B cell (primary cell): ENCODE data around the gene PRDM15. TPM values are rescaled to one million over a fixed set of nuclear protein-coding genes. Genes with fewer than 3 reads are reported as not detected.

Experiments
- ATAC-seq: fragments of 200-7000 bp; cut with Tn5 transposase; one replicate; pipeline ENCODE4 v1.10.0; 2021; ENCODE audit warnings: low read depth, mild to moderate bottlenecking, moderate number of reproducible peaks, moderate library complexity
- CTCF ChIA-PET: fragments of 350-600 bp; sonication (Branson Sonifier 250); formaldehyde crosslinking; loops from one replicate; lab custom pipeline; 2021; ENCODE audit warnings: antibody characterized with exemption, inconsistent platforms; lab: Charles Lee
- POLR2A ChIA-PET: fragments of 350-600 bp; sonication (Branson Sonifier 250); formaldehyde crosslinking; loops from one replicate; lab custom pipeline; 2021; ENCODE audit warnings: antibody characterized with exemption; lab: Charles Lee
- DNase-seq: peaks from one replicate; pipeline ENCODE4 v3.0.0; 2013
- H2AFZ ChIP-seq: 2 replicates; pipeline ENCODE4 v1.6.1; 2012; ENCODE audit warnings: mild to moderate bottlenecking, low read depth, low read length; ENCODE audit not compliant: insufficient read depth, poor library complexity, severe bottlenecking
- H3K27ac ChIP-seq, 2 donors: 1 replicate in 1 of 2; 2 replicates in 1 of 2; pipeline ENCODE4 v1.5.1; 2012 to 2013; ENCODE audit warnings: low read length in 2 of 2, mild to moderate bottlenecking in 2 of 2, moderate library complexity in 1 of 2
- H3K27me3 ChIP-seq, 4 experiments: fragments of 200-600 bp in 1 of 4; sonication (generic) in 1 of 4; replicated peaks in 1 of 4; 1 replicate in 2 of 4; 2 replicates in 2 of 4; pipeline versions ENCODE4 v1.6.1 to v1.7.0; 2013 to 2016; ENCODE audit warnings: low read length in 3 of 4, mild to moderate bottlenecking in 2 of 4, mixed read lengths in 1 of 4, moderate library complexity in 1 of 4; ENCODE audit not compliant: insufficient read depth in 4 of 4, control insufficient read depth in 3 of 4; ENCODE audit errors: control extremely low read depth in 1 of 4
- H3K36me3 ChIP-seq, 2 experiments: replicated peaks in 1 of 2; 1 replicate in 1 of 2; 2 replicates in 1 of 2; pipeline versions ENCODE4 v1.6.1 to v1.7.1; 2013; ENCODE audit warnings: low read length in 1 of 2; ENCODE audit not compliant: insufficient read depth in 2 of 2, control insufficient read depth in 1 of 2; ENCODE audit errors: control extremely low read depth in 1 of 2, extremely low read depth in 1 of 2
- H3K4me1 ChIP-seq, 2 donors: fragments of 200-600 bp in 1 of 2; sonication (generic) in 1 of 2; 1 replicate in 1 of 2; 2 replicates in 1 of 2; pipeline versions ENCODE4 v1.5.1 to v1.6.1; 2013 to 2017; ENCODE audit warnings: low read length in 2 of 2; ENCODE audit not compliant: control insufficient read depth in 2 of 2, insufficient read depth in 2 of 2
- H3K4me2 ChIP-seq: replicated peaks from 2 replicates; pipeline ENCODE3; 2012; ENCODE audit warnings: mild to moderate bottlenecking, low read depth, low read length; ENCODE audit not compliant: poor library complexity, severe bottlenecking
- H3K4me3 ChIP-seq, 5 experiments: fragments of 200-600 bp in 1 of 5; sonication (generic) in 1 of 5; 1 replicate in 3 of 5; 2 replicates in 2 of 5; pipeline versions ENCODE4 v1.5.1 to v1.7.0; 2011 to 2016; ENCODE audit warnings: low read length in 4 of 5, mild to moderate bottlenecking in 4 of 5, low read depth in 2 of 5, control low read depth in 1 of 5, moderate library complexity in 1 of 5; ENCODE audit not compliant: insufficient read depth in 1 of 5; ENCODE audit errors: control extremely low read depth in 1 of 5, extremely low read depth in 1 of 5
- H3K79me2 ChIP-seq: fragments of 200-600 bp; sonication (generic); one replicate; pipeline ENCODE4 v1.6.0; 2016; ENCODE audit warnings: low read length; ENCODE audit not compliant: control insufficient read depth, insufficient read depth
- H3K9ac ChIP-seq: fragments of 200-600 bp; sonication (generic); 2 replicates; pipeline ENCODE4 v1.6.1; 2017; ENCODE audit warnings: mild to moderate bottlenecking, low read length, moderate library complexity
- H3K9me3 ChIP-seq, 3 donors: one replicate each; pipeline versions ENCODE4 v1.6.1 to v1.7.1; 2013; ENCODE audit warnings: low read length in 2 of 3; ENCODE audit not compliant: control insufficient read depth in 2 of 3, insufficient read depth in 1 of 3; ENCODE audit errors: control extremely low read depth in 1 of 3
- H4K20me1 ChIP-seq: 2 replicates; pipeline ENCODE4 v1.6.0; 2012; ENCODE audit warnings: mild to moderate bottlenecking, low read length; ENCODE audit not compliant: insufficient read depth, control insufficient read depth, poor library complexity, severe bottlenecking
- H3K27ac Mint-ChIP-seq: one replicate; pipeline ENCODE4 v1.8.0; 2021; ENCODE audit warnings: mixed read lengths
- H3K27me3 Mint-ChIP-seq: one replicate; pipeline ENCODE4 v1.8.0; 2021; ENCODE audit warnings: mixed read lengths
- H3K4me1 Mint-ChIP-seq: one replicate; pipeline ENCODE4 v1.8.0; 2021; ENCODE audit warnings: mixed read lengths
- H3K4me3 Mint-ChIP-seq: one replicate; pipeline ENCODE4 v1.8.0; 2021; ENCODE audit warnings: mixed read lengths
- H3K9me3 Mint-ChIP-seq: one replicate; pipeline ENCODE4 v1.8.0; 2022; ENCODE audit warnings: mixed read lengths; ENCODE audit not compliant: insufficient read depth
- CTCF ChIP-seq: fragments of 200-600 bp; IDR thresholded peaks from one replicate; pipeline ENCODE4 v1.8.0; 2022; ENCODE audit warnings: antibody characterized with exemption, mild to moderate bottlenecking
- EZH2 ChIP-seq: IDR thresholded peaks from 2 replicates; pipeline ENCODE4 v1.6.1; 2012; ENCODE audit warnings: borderline replicate concordance, low read depth, mild to moderate bottlenecking, moderate library complexity, low read length; ENCODE audit not compliant: insufficient read depth, poor library complexity, severe bottlenecking
- WGBS: methylation state at CpG from one replicate; pipeline ENCODE4 v1.1.5; 2013; ENCODE audit warnings: missing lambda C conversion rate; ENCODE audit not compliant: insufficient coverage; 5-methylcytosine and 5-hydroxymethylcytosine counted together
- intact Hi-C: fragments of 100-400 bp; cut with micrococcal nuclease; formaldehyde crosslinking; loops from one replicate; pipeline ENCODE4 v1.10.0; 2022
- polyA plus RNA-seq: library from polyadenylated mRNA; depleted of rRNA; stranded (reverse); fragments of >200 nt; gene quantifications from 2 replicates; pipeline ENCODE4 v1.2.3, GENCODE V29; 2012
- total RNA-seq, 2 donors: library from RNA; stranded (reverse); fragments of 120-200 nt in 1 of 2; gene quantifications; 1 replicate in 1 of 2; 2 replicates in 1 of 2; pipeline versions ENCODE4 v1.2.3 to v1.2.4, GENCODE V29; 2013 to 2022

The PRDM15 gene
- total and polyA plus RNA-seq, 2 donors (not counting 1 experiment from before 2014, with no cell fraction given), result 21.3 to 29.2 TPM

GRCh38 chr21:41781050-41781410 lies 98.1 kb downstream of the PRDM15 start:
- CTCF ChIA-PET, result interaction anchor here (1.7 kb wide), 1 partner anchor 498 kb away, joined by 3 read pairs; no protein-coding TSS in a partner anchor
- DNase-seq (no peak), ATAC-seq (no peak)
- Mint-ChIP-seq H3K9me3 (no peaks in the 10 kb centered on the region), H3K4me3 (no peak overlapping the region), H3K27me3 (peaks cover 66% of the 10 kb centered on the region), H3K27ac (no peak overlapping the region), H3K4me1 (peaks cover 4% of the 10 kb centered on the region)
- H3K36me3 ChIP-seq, result no peaks in the 10 kb centered on the region
- no peaks in the 10 kb centered on the region for H3K9me3 ChIP-seq
- H3K4me1 ChIP-seq, result peaks cover 6 to 14% of the 10 kb centered on the region in 2 donors
- H2AFZ ChIP-seq, result no peak overlapping the region
- H3K4me2 ChIP-seq, result no peak overlapping the region
- H3K4me3 ChIP-seq, result no peak overlapping the region
- peaks cover 0 to 49% (median 40%) of the 10 kb centered on the region in 4 experiments for H3K27me3 ChIP-seq
- TF ChIP-seq CTCF (no peak), EZH2 (no peak)
- WGBS, result no CpG with 5 or more reads among the region's 2 CpGs
- H3K9ac ChIP-seq, result no peak overlapping the region
- intact Hi-C loops, result no loop called here
- POLR2A ChIA-PET, result no interaction called here
- H4K20me1 ChIP-seq, result no peaks in the 10 kb centered on the region
- no peaks in the 10 kb centered on the region for H3K79me2 ChIP-seq
- H3K27ac ChIP-seq, result no peak overlapping the region

- WGBS, result 100% methylated on average over 1 of the region's 1 CpG
- H3K4me3 Mint-ChIP-seq, result no peak overlapping the region
- CTCF ChIA-PET, result interaction anchor here (0.7 to 1.7 kb wide), 2 partner anchors 111 to 497 kb away, joined by 3 to 4 read pairs; no protein-coding TSS in a partner anchor
- H3K27me3 Mint-ChIP-seq, result peaks cover 71% of the 10 kb centered on the region
- H3K36me3 ChIP-seq, result no peaks in the 10 kb centered on the region
- intact Hi-C loops, result no loop called here
- ATAC-seq (no peak), DNase-seq (no peak)
- H4K20me1 ChIP-seq, result no peaks in the 10 kb centered on the region
- no peak for TF ChIP-seq CTCF
- TF ChIP-seq EZH2, result no peak
- no peak overlapping the region for H3K27ac Mint-ChIP-seq
- POLR2A ChIA-PET, result no interaction called here
- peaks cover 0 to 52% (median 40%) of the 10 kb centered on the region in 4 experiments for H3K27me3 ChIP-seq
- peaks cover 6 to 14% of the 10 kb centered on the region in 2 donors for H3K4me1 ChIP-seq
- H3K9me3 ChIP-seq, result no peaks in the 10 kb centered on the region
- no peak overlapping the region for H3K9ac ChIP-seq
- H2AFZ ChIP-seq, result no peak overlapping the region
- peaks cover 4% of the 10 kb centered on the region for H3K4me1 Mint-ChIP-seq
- H3K9me3 Mint-ChIP-seq, result no peaks in the 10 kb centered on the region
- H3K4me2 ChIP-seq, result no peak overlapping the region
- H3K79me2 ChIP-seq, result no peaks in the 10 kb centered on the region
- H3K4me3 ChIP-seq, result no peak overlapping the region
- no peak overlapping the region for H3K27ac ChIP-seq
Observed at GRCh38 chr21:41780337-41781049, 98.7 kb downstream of the PRDM15 start.
